HG03159 (cell line): ENCODE measurements around the gene HECTD3.
A peak's percentile ranks its signal among the peaks of the same experiment; 100 is the strongest.
"Not testable (repeated sequence)": the region's sequence is repeated elsewhere in the genome, so short reads cannot be mapped to it uniquely, and the experiment has no call there.

Source experiments
- ATAC-seq: cut with Tn5 transposase; IDR thresholded peaks from one replicate; pipeline ENCODE4 v1.9.1; 2021; ENCODE audit warnings: mild to moderate bottlenecking, moderate library complexity; ENCODE audit not compliant: unreplicated experiment

HECTD3 gene

GRCh38 chr1:44994309-44994898 lies 16.7 kb downstream of the HECTD3 start:
- no peak for ATAC-seq

- no peak for ATAC-seq
These were observed 22.5 kb downstream of the HECTD3 start for GRCh38 chr1:44988531-44989156.

GRCh38 chr1:44985747-44986359 lies 25.3 kb downstream of the HECTD3 start:
- peak; percentile 7 for ATAC-seq

- not testable (repeated sequence) for ATAC-seq
These were observed 33.8 kb downstream of the HECTD3 start for GRCh38 chr1:44977372-44977771.

- no peak for ATAC-seq
These were observed 34.9 kb downstream of the HECTD3 start for GRCh38 chr1:44976252-44976651.

- ATAC-seq, result no peak
These were observed 37.5 kb downstream of the HECTD3 start for GRCh38 chr1:44973645-44974044.

- ATAC-seq, result no peak
These were observed 40.8 kb downstream of the HECTD3 start for GRCh38 chr1:44970317-44970716.

GRCh38 chr1:44964396-44964795 lies 46.7 kb downstream of the HECTD3 start:
- ATAC-seq, result no peak

GRCh38 chr1:44962729-44963128 lies 48.4 kb downstream of the HECTD3 start:
- ATAC-seq, result no peak

GRCh38 chr1:44962022-44962421 lies 49.1 kb downstream of the HECTD3 start:
- not testable (repeated sequence) for ATAC-seq

- ATAC-seq, result not testable (repeated sequence)
These were observed 53.6 kb downstream of the HECTD3 start for GRCh38 chr1:44957566-44957965.

- not testable (repeated sequence) for ATAC-seq
These were observed 55.0 kb downstream of the HECTD3 start for GRCh38 chr1:44956077-44956476.
